SH-SY5Y (cell line): ENCODE measurements around the gene NOLC1.

Source experiments
- GATA2 ChIP-seq: IDR thresholded peaks from 2 replicates; pipeline ENCODE4 v1.6.1; 2011; ENCODE audit warnings: mild to moderate bottlenecking, low read depth, low read length
- GATA3 ChIP-seq: IDR thresholded peaks from 2 replicates; pipeline ENCODE4 v1.6.1; 2011; ENCODE audit warnings: low read depth, mild to moderate bottlenecking, low read length, moderate library complexity

DNA sequence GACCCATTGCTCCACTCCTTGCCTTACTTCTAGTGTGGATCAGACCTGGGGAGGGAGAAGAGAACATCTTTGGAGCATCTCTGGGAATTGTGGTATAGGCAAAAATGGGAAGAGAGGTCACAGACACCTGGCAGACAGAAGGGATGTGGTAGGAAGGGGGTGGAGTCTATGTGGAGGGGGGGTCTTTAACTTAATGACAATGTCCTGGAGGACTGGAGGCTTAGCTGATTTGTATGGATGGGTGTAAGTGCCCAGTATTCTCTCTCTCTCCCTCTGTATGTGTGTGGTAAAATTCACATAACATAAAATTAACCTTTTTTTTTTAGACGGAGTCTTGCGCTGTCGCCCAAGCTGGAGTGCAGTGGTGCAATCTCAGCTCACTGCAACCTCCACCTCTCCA, 29.0 kb upstream of the NOLC1 start:
- TF ChIP-seq GATA3 = no peak
- TF ChIP-seq GATA2 = no peak
